NCI-H2196 treated with DMSO at 0.1 percent for 48 hours (cell line): ENCODE results near the gene L3HYPDH.

Experiments
- DNase-seq: peaks from one replicate; lab custom pipeline; 2025; ENCODE audit not compliant: unreplicated experiment; lab: John Stamatoyannopoulos, UW

Gene L3HYPDH

GRCh38 chr14:59483819-59484638 lies at the start of gene L3HYPDH, which contains the start of gene JKAMP:
L3HYPDH (minus strand) TSS chr14:59484408; CDS start chr14:59484316, 92 bp downstream.
JKAMP (plus strand) TSS chr14:59484517; CDS start chr14:59484590, 73 bp downstream.
- DNase-seq = peak; percentile 87

- no peak for DNase-seq
Observed at GRCh38 chr14:59532419-59532818, 48.2 kb upstream of the L3HYPDH start.

- no peak for DNase-seq
Observed at GRCh38 chr14:59530349-59530748, 46.1 kb upstream of the L3HYPDH start.

DNA sequence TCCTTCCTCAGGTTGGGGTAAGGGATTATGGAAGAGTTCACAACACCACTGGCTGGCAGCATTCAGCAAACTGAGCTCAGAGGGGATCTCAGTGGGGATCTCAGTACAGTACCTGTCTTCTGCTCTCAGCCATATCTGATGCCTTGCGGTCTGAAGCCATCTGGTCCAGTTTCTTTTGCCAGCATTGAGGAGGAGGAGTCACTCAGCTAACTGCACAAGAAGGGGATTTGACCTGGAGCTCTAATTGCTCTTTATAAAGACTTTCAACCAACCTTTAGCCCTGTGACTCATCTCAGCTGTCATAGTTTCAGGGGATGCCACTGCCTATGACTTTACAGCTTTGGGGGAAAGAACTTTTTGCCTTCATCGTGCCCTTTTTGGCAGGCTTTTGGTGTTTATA lies 45.0 kb upstream of the L3HYPDH start:
- DNase-seq = no peak

DNA sequence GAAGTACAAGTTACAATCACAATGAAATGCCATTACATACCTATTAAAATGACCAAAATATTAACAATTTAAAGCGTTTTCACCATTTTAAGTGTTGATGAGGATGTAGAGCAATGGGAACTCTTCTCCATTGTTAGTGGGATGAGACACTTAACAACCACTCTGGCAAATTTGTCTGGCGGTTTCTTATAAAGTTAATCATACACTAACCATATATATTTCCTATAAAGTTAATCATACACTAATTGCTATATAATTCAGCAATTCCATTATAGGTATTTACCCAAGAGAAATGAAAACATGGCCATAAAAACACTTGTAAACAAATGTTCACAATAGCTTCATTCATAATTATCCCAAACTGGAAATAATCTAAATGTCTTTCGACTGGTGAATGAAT lies 36.0 kb upstream of the L3HYPDH start:
- no peak for DNase-seq

DNA sequence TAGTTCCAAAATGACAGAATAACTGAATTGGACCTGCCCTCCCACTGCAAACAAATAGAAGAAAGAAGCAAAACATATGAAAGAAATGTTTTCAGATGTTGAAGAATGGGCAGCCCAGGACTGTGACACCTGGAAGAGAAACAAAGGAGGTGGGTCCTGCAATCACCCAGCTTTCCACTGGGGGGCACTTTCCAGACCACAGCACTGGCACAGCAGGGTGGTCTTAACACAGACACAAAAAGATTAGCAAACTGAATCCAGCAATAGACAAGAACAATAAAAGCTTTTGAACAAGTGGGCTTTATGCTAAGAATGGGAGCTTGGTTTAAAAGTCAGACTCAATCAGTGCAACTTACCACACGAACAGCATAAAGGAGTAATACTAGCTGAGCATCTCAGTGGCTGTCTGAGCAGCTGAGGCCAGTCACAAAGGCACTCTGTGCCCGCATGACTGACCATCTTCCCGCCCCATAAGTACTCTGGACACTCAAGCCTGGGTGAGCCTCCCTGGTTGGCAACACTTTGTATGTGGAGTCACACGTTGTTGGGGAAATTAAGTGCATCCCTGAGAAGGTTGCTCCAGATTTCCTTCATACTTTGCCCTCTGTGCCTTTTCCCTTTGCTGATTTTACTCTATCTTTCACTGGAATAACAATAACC lies 27.8 kb upstream of the L3HYPDH start:
- no peak for DNase-seq

- DNase-seq = no peak
Observed at GRCh38 chr14:59510966-59511365, 26.8 kb upstream of the L3HYPDH start.

- DNase-seq = no peak
Observed at GRCh38 chr14:59510001-59510400, 25.8 kb upstream of the L3HYPDH start.

GRCh38 chr14:59509101-59509500 lies 24.9 kb upstream of the L3HYPDH start:
- DNase-seq = no peak

DNA sequence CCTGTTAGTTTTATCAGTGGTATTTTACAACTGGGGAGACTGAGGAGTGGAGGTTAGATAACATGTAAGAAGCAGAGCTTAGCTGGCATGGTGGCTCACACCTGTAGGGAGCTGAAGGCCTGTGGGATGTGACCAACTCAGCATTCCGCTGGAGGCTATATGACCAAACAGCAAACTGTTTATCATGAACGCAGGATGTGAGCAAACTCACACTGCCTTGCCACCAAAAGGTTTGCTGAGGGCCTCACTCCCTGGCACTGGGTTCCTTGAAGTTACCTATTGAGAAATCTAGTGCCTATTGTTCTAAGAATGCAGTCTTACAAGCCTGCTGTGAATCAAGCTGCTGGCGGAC lies 23.5 kb upstream of the L3HYPDH start:
- no peak for DNase-seq

GRCh38 chr14:59507063-59507751 lies 23.0 kb upstream of the L3HYPDH start:
- DNase-seq = peak; percentile 31

DNA sequence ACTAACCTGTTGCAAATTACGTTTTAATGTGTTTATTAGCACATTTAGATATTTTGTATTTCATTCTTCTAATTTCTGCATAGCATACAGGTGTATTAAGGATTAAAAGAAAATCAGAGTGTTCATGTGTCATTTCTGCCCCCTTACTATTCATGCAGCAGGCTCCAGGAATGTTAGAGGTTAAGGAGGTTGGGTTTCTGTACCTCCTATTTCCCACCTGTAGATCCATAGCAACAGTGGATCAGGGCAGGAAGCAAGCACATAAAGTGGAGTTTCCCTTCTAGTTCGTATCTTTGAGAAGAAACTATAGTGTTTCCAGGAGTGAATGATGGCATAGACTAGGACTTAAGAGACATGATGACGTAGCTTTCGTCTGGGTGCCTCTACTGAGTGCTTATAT lies 19.0 kb upstream of the L3HYPDH start:
- no peak for DNase-seq

- DNase-seq = no peak
Observed at GRCh38 chr14:59500732-59501131, 16.5 kb upstream of the L3HYPDH start.

DNA sequence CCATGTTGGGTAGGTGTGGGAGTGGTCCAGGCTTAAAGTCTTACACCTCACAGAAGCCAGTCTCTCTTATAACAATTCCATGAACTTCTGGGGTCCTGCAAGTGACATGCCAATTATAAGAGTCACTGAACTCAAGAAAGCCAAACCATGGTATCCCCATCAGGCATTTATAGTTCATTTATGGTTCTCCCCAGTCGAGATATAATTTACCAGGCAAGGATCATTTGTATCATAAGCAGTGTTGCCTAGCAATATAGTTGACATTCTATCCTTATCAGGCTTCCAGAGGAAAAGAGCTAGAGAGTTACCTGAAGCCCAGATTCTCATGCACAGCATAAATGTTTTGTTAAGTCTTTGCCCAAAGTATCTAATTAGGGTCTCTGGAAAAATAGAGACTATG lies 8.2 kb upstream of the L3HYPDH start:
- no peak for DNase-seq

GRCh38 chr14:59490756-59491155 lies 6.5 kb upstream of the L3HYPDH start:
- no peak for DNase-seq

- DNase-seq = no peak
Observed at GRCh38 chr14:59484639-59485175, 499 bp upstream of the L3HYPDH start.

GRCh38 chr14:59483363-59483762 lies 845 bp downstream of the L3HYPDH start:
- no peak for DNase-seq

- no peak for DNase-seq
Observed at GRCh38 chr14:59482541-59483331, 1.5 kb downstream of the L3HYPDH start.

DNA sequence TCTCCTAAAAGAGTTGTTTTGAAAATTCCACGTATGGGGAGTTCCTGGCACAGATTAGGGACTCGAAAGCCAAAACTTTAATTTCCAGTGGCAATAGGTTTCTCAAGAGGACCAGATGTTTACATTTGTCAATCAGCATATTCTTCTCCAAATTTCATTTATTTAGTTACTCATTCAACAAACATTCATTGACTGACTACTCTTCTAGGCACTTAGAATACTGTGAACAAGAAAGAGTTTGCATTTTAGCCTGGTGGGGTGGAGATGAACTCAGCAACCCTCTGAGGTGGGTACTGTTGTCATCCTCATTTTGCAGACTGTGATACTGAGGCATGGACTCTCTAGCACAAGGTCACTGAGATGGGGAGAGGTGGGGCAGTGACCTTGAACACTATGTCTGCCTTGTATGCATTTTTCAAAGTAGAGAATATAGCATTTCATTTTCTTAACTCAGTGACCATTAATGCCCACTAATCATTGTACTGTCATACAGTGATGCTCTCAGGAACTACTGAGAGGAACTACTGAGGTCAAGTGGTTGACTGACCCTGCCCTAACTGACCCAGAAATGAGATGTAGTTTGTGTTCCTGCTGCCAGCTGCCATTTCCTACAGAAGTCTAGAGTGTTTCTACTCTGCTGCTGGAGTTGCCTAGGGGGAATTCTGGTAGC lies 2.2 kb downstream of the L3HYPDH start:
- DNase-seq = no peak

- no peak for DNase-seq
Observed at GRCh38 chr14:59481407-59481806, 2.8 kb downstream of the L3HYPDH start.
